IMR-90 (cell line): ENCODE results near the gene COL5A2. TPM values are rescaled to one million over a fixed set of nuclear protein-coding genes. Genes with fewer than 3 reads are reported as not detected.

Experiments
- ATAC-seq: fragments of 200-7000 bp; cut with Tn5 transposase; 2 replicates; pipeline ENCODE4 v1.9.1; 2020; ENCODE audit warnings: low read depth, mild to moderate bottlenecking, moderate library complexity
- BruUV-seq: library from RNA; stranded (reverse); fragments of 400-500 nt; replicated peaks from 2 replicates; lab custom pipeline; 2021; lab: Mats Ljungman, UMichigan
- CTCF ChIA-PET: fragments of 300-600 bp; formaldehyde crosslinking; extraction: SDS; loops from one replicate; lab custom pipeline; 2021; ENCODE audit warnings: antibody characterized with exemption; lab: Yijun Ruan, JAX
- POLR2A ChIA-PET: fragments of 300-600 bp; sonication (Branson Sonifier 250); formaldehyde crosslinking; loops from one replicate; lab custom pipeline; 2022; ENCODE audit warnings: antibody characterized with exemption; ENCODE audit not compliant: unreplicated experiment; lab: Charles Lee
- DNase-seq: peaks from one replicate; pipeline ENCODE4 v3.0.0; 2013
- H2AFZ ChIP-seq: replicated peaks from 2 replicates; pipeline ENCODE3; 2013; ENCODE audit warnings: low read length, mild to moderate bottlenecking; ENCODE audit not compliant: poor library complexity
- H2AK5ac ChIP-seq: 2 replicates; pipeline ENCODE4 v1.6.1; 2013; ENCODE audit warnings: low read depth, low read length, inconsistent platforms
- H2AK9ac ChIP-seq: replicated peaks from 2 replicates; pipeline ENCODE3; 2013; ENCODE audit warnings: mild to moderate bottlenecking, low read depth, low read length, moderate library complexity; ENCODE audit not compliant: poor library complexity
- H2BK120ac ChIP-seq: 2 replicates; pipeline ENCODE4 v1.6.1; 2013; ENCODE audit warnings: low read depth, low read length, inconsistent platforms
- H2BK15ac ChIP-seq: 3 replicates; pipeline ENCODE4 v1.6.1; 2013; ENCODE audit warnings: low read depth, low read length, inconsistent platforms
- H2BK20ac ChIP-seq: 2 replicates; pipeline ENCODE4 v1.6.1; 2013; ENCODE audit warnings: low read depth, mild to moderate bottlenecking, inconsistent platforms, low read length, moderate library complexity
- H2BK5ac ChIP-seq: 2 replicates; pipeline ENCODE4 v1.6.1; 2013; ENCODE audit warnings: mild to moderate bottlenecking, low read depth, low read length, inconsistent platforms; ENCODE audit not compliant: poor library complexity, severe bottlenecking
- H3K14ac ChIP-seq: replicated peaks from 2 replicates; pipeline ENCODE4 v1.6.1; 2013; ENCODE audit warnings: low read depth, low read length, inconsistent platforms
- H3K18ac ChIP-seq: 2 replicates; pipeline ENCODE4 v1.6.1; 2013; ENCODE audit warnings: low read depth, low read length, control low read depth
- H3K23ac ChIP-seq: 2 replicates; pipeline ENCODE4 v1.6.1; 2013; ENCODE audit warnings: low read depth, low read length, inconsistent platforms
- H3K27ac ChIP-seq: 2 replicates; pipeline ENCODE4 v1.5.1; 2013; ENCODE audit warnings: mild to moderate bottlenecking, control low read depth, low read length; ENCODE audit not compliant: insufficient read depth
- H3K27me3 ChIP-seq: 2 replicates; pipeline ENCODE4 v1.6.1; 2013; ENCODE audit warnings: low read length; ENCODE audit not compliant: control insufficient read depth, insufficient read depth
- H3K36me3 ChIP-seq: 2 replicates; pipeline ENCODE4 v1.6.1; 2013; ENCODE audit warnings: low read length, mixed read lengths; ENCODE audit not compliant: control insufficient read depth, insufficient read depth
- H3K4ac ChIP-seq: 2 replicates; pipeline ENCODE4 v1.6.1; 2013; ENCODE audit warnings: low read depth, low read length, inconsistent platforms
- H3K4me1 ChIP-seq: 2 replicates; pipeline ENCODE4 v1.6.1; 2013; ENCODE audit warnings: low read length, mixed read lengths; ENCODE audit not compliant: control insufficient read depth, insufficient read depth
- H3K4me2 ChIP-seq: 2 replicates; pipeline ENCODE4 v1.6.1; 2013; ENCODE audit warnings: low read depth, mild to moderate bottlenecking, control low read depth, low read length, moderate library complexity
- H3K4me3 ChIP-seq: 2 replicates; pipeline ENCODE4 v1.5.1; 2013; ENCODE audit warnings: low read depth, mild to moderate bottlenecking, control low read depth, low read length, moderate library complexity; ENCODE audit not compliant: insufficient read depth
- H3K56ac ChIP-seq: 2 replicates; pipeline ENCODE4 v1.6.1; 2013; ENCODE audit warnings: low read length, inconsistent platforms; ENCODE audit not compliant: insufficient read depth; ENCODE audit errors: extremely low read depth
- H3K79me1 ChIP-seq, 2 experiments: 2 replicates each; pipeline ENCODE4 v1.6.1; 2013; ENCODE audit warnings: low read length in 2 of 2, inconsistent platforms in 1 of 2, low read depth in 1 of 2
- H3K9ac ChIP-seq: 2 replicates; pipeline ENCODE4 v1.6.1; 2013; ENCODE audit warnings: low read depth, low read length, control low read depth
- H3K9me1 ChIP-seq: 2 replicates; pipeline ENCODE4 v1.6.1; 2013; ENCODE audit warnings: low read length, inconsistent platforms; ENCODE audit not compliant: insufficient read depth
- H3K9me3 ChIP-seq: 2 replicates; pipeline ENCODE4 v1.6.1; 2013; ENCODE audit warnings: low read length; ENCODE audit not compliant: control insufficient read depth, insufficient read depth
- H4K20me1 ChIP-seq: 2 replicates; pipeline ENCODE4 v1.6.1; 2013; ENCODE audit warnings: low read length, inconsistent platforms; ENCODE audit not compliant: insufficient read depth
- H4K5ac ChIP-seq: 2 replicates; pipeline ENCODE4 v1.6.1; 2013; ENCODE audit warnings: mild to moderate bottlenecking, low read depth, low read length, control low read depth
- H4K8ac ChIP-seq, 2 experiments: 2 replicates each; pipeline ENCODE4 v1.6.1; 2013; ENCODE audit warnings: low read depth in 2 of 2, low read length in 2 of 2, control low read depth in 1 of 2, inconsistent platforms in 1 of 2
- H4K91ac ChIP-seq: 2 replicates; pipeline ENCODE4 v1.6.1; 2013; ENCODE audit warnings: low read depth, low read length, inconsistent platforms; ENCODE audit not compliant: insufficient read depth
- BHLHE40 ChIP-seq: fragments of 150-350 bp; IDR thresholded peaks from 2 replicates; pipeline ENCODE4 v1.6.1; 2016; ENCODE audit warnings: mild to moderate bottlenecking, low read depth, low read length
- CTCF ChIP-seq: conservative IDR thresholded peaks from 2 replicates; pipeline ENCODE4 v1.5.1; 2012; ENCODE audit warnings: mild to moderate bottlenecking, low read depth, low read length, improper control_type of control experiment
- ELK1 ChIP-seq: fragments of 150-350 bp; IDR thresholded peaks from 2 replicates; pipeline ENCODE4 v1.6.1; 2016; ENCODE audit warnings: low read depth, mild to moderate bottlenecking, low read length, moderate library complexity, borderline replicate concordance
- FOS ChIP-seq: fragments of 150-350 bp; IDR thresholded peaks from 2 replicates; pipeline ENCODE4 v1.6.1; 2016; ENCODE audit warnings: low read depth, low read length
- MAFK ChIP-seq: IDR thresholded peaks from 2 replicates; pipeline ENCODE4 v1.6.1; 2012; ENCODE audit warnings: low read depth, low read length, improper control_type of control experiment
- MXI1 ChIP-seq: IDR thresholded peaks from 2 replicates; pipeline ENCODE4 v1.6.1; 2012; ENCODE audit warnings: low read depth, mild to moderate bottlenecking, low read length, moderate library complexity, borderline replicate concordance
- NFE2L2 ChIP-seq: fragments of 150-350 bp; IDR thresholded peaks from 2 replicates; pipeline ENCODE4 v1.6.1; 2016; ENCODE audit warnings: low read depth, mild to moderate bottlenecking, low read length
- RCOR1 ChIP-seq: IDR thresholded peaks from 2 replicates; pipeline ENCODE4 v1.6.1; 2012; ENCODE audit warnings: mild to moderate bottlenecking, low read length, improper control_type of control experiment; ENCODE audit not compliant: insufficient replicate concordance
- RFX5 ChIP-seq: IDR thresholded peaks from 2 replicates; pipeline ENCODE4 v1.8.0; 2012; ENCODE audit warnings: low read depth, mild to moderate bottlenecking, low read length, moderate library complexity
- WGBS, 2 experiments: methylation state at CpG; one replicate each; pipeline versions ENCODE4 v1.1.5 to v1.1.7; 2013; ENCODE audit warnings: missing lambda C conversion rate in 2 of 2; ENCODE audit not compliant: insufficient read length in 1 of 2; ENCODE audit errors: extremely low coverage in 2 of 2; 5-methylcytosine and 5-hydroxymethylcytosine counted together
- dilution Hi-C: fragments of 300-500 bp; cut with HindIII; formaldehyde crosslinking; loops from one replicate; pipeline ENCODE4 v1.14.3; 2018; ENCODE audit warnings: low sequenced_read_pairs; ENCODE audit not compliant: unreplicated experiment
- in situ Hi-C: fragments of 300-500 bp; cut with MboI; formaldehyde crosslinking; loops from 3 replicates; pipeline ENCODE4 v1.14.3; 2019; ENCODE audit warnings: low sequenced_read_pairs, inconsistent platforms, mixed read lengths
- intact Hi-C: fragments of 100-400 bp; cut with micrococcal nuclease; formaldehyde crosslinking; loops from 2 replicates; pipeline ENCODE4 v1.10.0; 2022
- polyA plus RNA-seq, 3 experiments: library from polyadenylated mRNA; depleted of rRNA; stranded (reverse); fragments of >200 nt; gene quantifications; 2 replicates each; pipeline ENCODE4 v1.2.3, GENCODE V29; 2012; ENCODE audit warnings: low replicate concordance in 1 of 3
- total RNA-seq: library from RNA; depleted of rRNA; stranded (reverse); fragments of >200 nt; gene quantifications from 2 replicates; pipeline ENCODE4 v1.2.3, GENCODE V29; 2012
- TF ChIP-seq, protein P1 (sequence below): fragments of 150-350 bp; IDR thresholded peaks from 2 replicates; pipeline ENCODE4 v1.6.1; 2017; ENCODE audit warnings: mild to moderate bottlenecking, antibody characterized with exemption, low read length, low read depth

The COL5A2 gene
- total and polyA plus RNA-seq, 2 of the 4 experiments (the other 2 are of a cell fraction), result 181 to 257 TPM

DNA sequence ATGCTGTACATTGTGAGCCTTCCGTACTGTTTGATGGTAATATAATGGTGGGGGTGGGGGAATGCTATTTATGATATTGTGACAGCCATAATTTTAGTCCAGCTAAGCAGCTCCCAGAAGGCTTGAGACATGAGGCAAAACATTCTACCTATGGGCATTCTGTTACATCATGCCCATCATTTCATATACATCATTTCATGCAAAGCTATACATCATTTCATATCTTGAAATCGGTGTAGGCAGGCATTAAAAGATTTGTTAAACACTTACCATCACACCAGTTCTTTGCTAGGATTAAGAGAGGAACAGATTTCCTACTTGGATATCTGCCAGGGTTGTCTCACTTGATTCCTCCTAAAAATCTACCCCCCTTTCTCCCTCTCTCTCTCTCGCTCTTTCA is 84.5 kb downstream of the COL5A2 start:
- peaks cover 38% of the 10 kb centered on the region for H3K36me3 ChIP-seq
- intact Hi-C loops, result loop anchor here (2.0 kb wide), 2 partner anchors 84 to 318 kb away; partner anchors contain the start of gene COL5A2
- ATAC-seq, result no peak

More for the DNA sequence above, 84.5 kb downstream of the COL5A2 start:
- Histone ChIP-seq H3K27ac (peak overlapping the region; percentile 44; the same call in 1 of the 2 replicates), H4K20me1 (no peaks in the 10 kb centered on the region), H4K5ac (peak overlapping the region; percentile 96), H4K91ac (peak overlapping the region; percentile 88), H2AK5ac (peak overlapping the region; percentile 95), H2AFZ (no peak overlapping the region), H3K56ac (no peak overlapping the region), H3K4me3 (no peak overlapping the region), H3K4me1 (peaks cover 10% of the 10 kb centered on the region), H2BK120ac (peak overlapping the region; percentile 78), H3K9me1 (peaks cover 5% of the 10 kb centered on the region), H3K14ac (peak overlapping the region; percentile 39), H4K8ac (peak overlapping the region; percentile 10 to 88; a peak in 3 of 4 replicates), H3K18ac (peak overlapping the region; percentile 98), H2AK9ac (no peak overlapping the region), H3K4me2 (no peak overlapping the region), H3K4ac (peak overlapping the region; percentile 80), H2BK5ac (peak overlapping the region; percentile 97), H3K27me3 (no peaks in the 10 kb centered on the region), H3K9me3 (no peaks in the 10 kb centered on the region), H2BK20ac (peak overlapping the region; percentile 77; the same call in 1 of the 2 replicates), H3K23ac (peak overlapping the region; percentile 89), H2BK15ac (peak overlapping the region; percentile 63; the same call in 2 of the 3 replicates), H3K9ac (no peak overlapping the region), H3K79me1 (peaks cover 30 to 45% of the 10 kb centered on the region in 2 experiments)
- in situ Hi-C loops, result loop anchor here (10.0 kb wide), 1 partner anchor 320 kb away; no protein-coding TSS in a partner anchor
- no peak for DNase-seq
- dilution Hi-C loops, result no loop called here
- TF ChIP-seq, protein P1, sequence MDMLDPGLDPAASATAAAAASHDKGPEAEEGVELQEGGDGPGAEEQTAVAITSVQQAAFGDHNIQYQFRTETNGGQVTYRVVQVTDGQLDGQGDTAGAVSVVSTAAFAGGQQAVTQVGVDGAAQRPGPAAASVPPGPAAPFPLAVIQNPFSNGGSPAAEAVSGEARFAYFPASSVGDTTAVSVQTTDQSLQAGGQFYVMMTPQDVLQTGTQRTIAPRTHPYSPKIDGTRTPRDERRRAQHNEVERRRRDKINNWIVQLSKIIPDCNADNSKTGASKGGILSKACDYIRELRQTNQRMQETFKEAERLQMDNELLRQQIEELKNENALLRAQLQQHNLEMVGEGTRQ, result no peak
- no peak for TF ChIP-seq RCOR1
- no peak for TF ChIP-seq MAFK
- TF ChIP-seq BHLHE40, result no peak
- no peak for TF ChIP-seq FOS
- no peak for TF ChIP-seq MXI1
- TF ChIP-seq CTCF, result no peak
- no peak for TF ChIP-seq NFE2L2
- no peak for TF ChIP-seq ELK1
- no peak for TF ChIP-seq RFX5
- ChIA-PET CTCF (interaction anchor here (0.6 kb wide), 1 partner anchor 271 kb away, joined by 3 read pairs; no protein-coding TSS in a partner anchor), POLR2A (no interaction called here)
- BruUV-seq, result no TSS peak
- WGBS, 2 experiments, result 100% methylated on average over 1 of the region's 3 CpGs; no CpG with 5 or more reads in 1 of the 2 experiments
